ENCODE data around the gene NHLH1. TPM values are rescaled to one million over a fixed set of nuclear protein-coding genes. Genes with fewer than 3 reads are reported as not detected.

The NHLH1 gene
- polyA plus RNA-seq, 10 donors, result 0.23 to 0.68 (median 0.38) TPM

GRCh38 chr1:160411271-160412027 lies 44.6 kb downstream of the NHLH1 start:
- peak in 1 of 3 donors; percentile 59 for DNase-seq

GRCh38 chr1:160412028-160412362 lies 45.1 kb downstream of the NHLH1 start:
- DNase-seq, result no peak

GRCh38 chr1:160413716-160414115 lies 46.8 kb downstream of the NHLH1 start:
- no peak for DNase-seq

GRCh38 chr1:160414881-160415280 lies 48.0 kb downstream of the NHLH1 start:
- no peak for DNase-seq

- DNase-seq, result no peak
Observed at GRCh38 chr1:160415696-160416290, 48.9 kb downstream of the NHLH1 start.

- no peak for DNase-seq
Observed at GRCh38 chr1:160416369-160416768, 49.5 kb downstream of the NHLH1 start.

GRCh38 chr1:160418483-160418882 lies 51.6 kb downstream of the NHLH1 start:
- no peak for DNase-seq

- DNase-seq, result no peak
Observed at GRCh38 chr1:160419150-160419837, 52.4 kb downstream of the NHLH1 start.

- no peak for DNase-seq
Observed at GRCh38 chr1:160419838-160420169, 52.9 kb downstream of the NHLH1 start.

GRCh38 chr1:160420881-160421842 lies 54.3 kb downstream of the NHLH1 start:
- no peak for DNase-seq

- DNase-seq, result no peak
Observed at GRCh38 chr1:160421881-160422280, 55.0 kb downstream of the NHLH1 start.

Other genes starting within 250 kb of the NHLH1 start
- gene ATP1A4, start 215.5 kb upstream of the NHLH1 start, polyA plus RNA-seq (ENCODE audit: insufficient read length in 10 of 10), result 1 to 10 TPM in 9 of 10 donors, under 1 TPM in 1; 0.71 to 6.2 (median 2.3) TPM
- gene CASQ1, start 176.5 kb upstream of the NHLH1 start, polyA plus RNA-seq (ENCODE audit: insufficient read length in 10 of 10), result 1,000 to 10,000 TPM in 3 of 10 donors, 100 to 1,000 TPM in 7; 185 to 1,204 (median 914) TPM
- 100 to 1,000 TPM; 121 to 156 (median 135) TPM for gene PEA15, start 161.7 kb upstream of the NHLH1 start, polyA plus RNA-seq (ENCODE audit: insufficient read length in 10 of 10)
- gene DCAF8, start 104.5 kb upstream of the NHLH1 start, polyA plus RNA-seq (ENCODE audit: insufficient read length in 10 of 10), result 100 to 1,000 TPM in 5 of 10 donors, 10 to 100 TPM in 5; 70.9 to 136 (median 93.2) TPM
- 10 to 100 TPM; 39.7 to 48.4 (median 43.9) TPM for gene PEX19, start 81.9 kb upstream of the NHLH1 start, polyA plus RNA-seq (ENCODE audit: insufficient read length in 10 of 10)
- gene COPA, start 23.8 kb upstream of the NHLH1 start, polyA plus RNA-seq (ENCODE audit: insufficient read length in 10 of 10), result 100 to 1,000 TPM; 109 to 178 (median 136) TPM
- 100 to 1,000 TPM in 4 of 10 donors, 10 to 100 TPM in 6; 80.1 to 117 (median 99.3) TPM for gene NCSTN, start 23.7 kb upstream of the NHLH1 start, polyA plus RNA-seq (ENCODE audit: insufficient read length in 10 of 10)
- 10 to 100 TPM in 3 of 10 donors, 1 to 10 TPM in 7; 7.5 to 18.7 (median 9.6) TPM for gene VANGL2, start 33.5 kb downstream of the NHLH1 start, polyA plus RNA-seq (ENCODE audit: insufficient read length in 10 of 10)
- gene SLAMF6, start 156.2 kb downstream of the NHLH1 start, polyA plus RNA-seq (ENCODE audit: insufficient read length in 10 of 10), result 1 to 10 TPM in 1 of 10 donors, under 1 TPM in 8, not detected in 1; 0.09 to 3.0 (median 0.15) TPM
- gene CD84, start 212.4 kb downstream of the NHLH1 start, polyA plus RNA-seq (ENCODE audit: insufficient read length in 10 of 10), result 1 to 10 TPM in 9 of 10 donors, under 1 TPM in 1; 0.71 to 3.8 (median 1.8) TPM